ENCODE data around the gene GUCY2C. TPM values are rescaled to one million over a fixed set of nuclear protein-coding genes. Genes with fewer than 3 reads are reported as not detected.

Gene GUCY2C
- total RNA-seq, 1 donor from 2014 or later, result not detected

DNA sequence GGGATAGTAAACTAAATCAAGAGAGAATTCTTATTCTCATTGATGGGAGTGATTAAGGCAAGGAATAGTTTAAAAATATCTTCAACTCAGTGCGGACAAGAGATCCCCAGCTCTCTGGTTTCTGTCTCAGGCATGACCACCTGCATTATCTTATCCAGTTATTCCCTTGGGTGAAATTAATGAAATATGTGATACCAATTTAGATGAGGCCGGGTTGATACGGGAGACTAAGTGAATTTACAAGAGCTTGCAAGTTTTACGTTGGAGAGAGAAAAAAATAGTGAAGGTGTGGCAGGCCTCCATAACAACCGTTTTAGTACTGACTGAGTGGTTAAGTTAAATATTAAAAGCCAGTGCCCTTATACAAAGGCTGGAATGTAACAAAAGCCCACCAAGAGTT is 67.6 kb downstream of the GUCY2C start:
- DNase-seq (ENCODE audit: low spot score), result no peak

DNA sequence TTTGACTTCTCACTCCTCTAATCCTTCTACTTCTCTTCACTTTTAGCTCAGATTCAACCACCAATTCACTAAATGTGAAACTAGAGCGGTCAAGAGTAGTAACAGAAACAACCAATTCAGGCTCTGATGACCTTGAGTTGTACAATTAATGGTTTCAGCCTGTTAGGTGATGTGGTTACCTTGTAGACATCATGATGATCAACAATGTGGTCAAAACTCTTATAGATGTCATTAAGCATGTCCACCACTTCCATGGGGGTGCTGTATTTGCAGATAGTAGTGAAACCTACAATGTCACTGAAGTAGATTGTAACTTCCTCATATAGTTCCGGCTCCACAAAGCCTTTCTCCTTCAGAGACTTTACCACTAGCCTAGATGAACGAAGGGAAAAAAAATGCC is 74.6 kb downstream of the GUCY2C start:
- DNase-seq (ENCODE audit: low spot score), result no peak

DNA sequence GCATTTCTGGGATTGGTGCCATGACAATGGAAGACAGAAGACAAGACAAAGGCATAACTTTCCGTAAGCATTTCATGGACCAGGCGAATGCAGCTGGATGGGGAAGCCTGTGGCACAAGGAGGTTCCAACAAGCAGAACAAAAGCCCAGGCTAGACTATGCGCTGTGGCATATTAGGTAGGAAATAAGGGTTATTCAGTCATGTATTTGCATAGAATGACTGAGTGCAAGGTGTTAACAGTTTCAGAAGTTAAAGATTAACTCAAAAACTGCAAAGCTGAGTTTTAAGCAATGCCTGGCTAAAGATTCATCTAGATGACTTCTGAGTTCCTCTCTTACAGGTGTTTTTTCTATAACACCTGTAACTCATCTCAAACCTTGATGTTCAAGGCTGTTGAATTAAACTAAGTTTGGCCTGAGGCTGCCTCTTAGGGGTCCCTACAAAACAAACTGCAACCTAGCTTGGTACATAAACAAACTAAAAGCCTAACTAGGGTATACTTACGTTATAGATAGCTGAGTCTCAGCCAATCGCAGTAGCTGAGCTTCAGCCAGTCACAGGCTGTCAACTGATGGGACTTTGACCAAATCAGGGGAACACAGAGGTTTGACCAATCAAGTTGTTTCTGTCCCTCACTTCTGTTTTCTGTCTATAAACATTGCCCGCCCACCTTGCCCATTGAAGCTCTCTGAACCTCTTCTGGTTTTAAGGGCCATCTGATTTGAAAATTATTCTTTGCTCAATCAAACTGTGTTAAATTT is 76.5 kb downstream of the GUCY2C start:
- DNase-seq (ENCODE audit: low spot score), result no peak

GRCh38 chr12:14618983-14619382 is 77.4 kb downstream of the GUCY2C start:
- DNase-seq (ENCODE audit: low spot score), result no peak

DNA sequence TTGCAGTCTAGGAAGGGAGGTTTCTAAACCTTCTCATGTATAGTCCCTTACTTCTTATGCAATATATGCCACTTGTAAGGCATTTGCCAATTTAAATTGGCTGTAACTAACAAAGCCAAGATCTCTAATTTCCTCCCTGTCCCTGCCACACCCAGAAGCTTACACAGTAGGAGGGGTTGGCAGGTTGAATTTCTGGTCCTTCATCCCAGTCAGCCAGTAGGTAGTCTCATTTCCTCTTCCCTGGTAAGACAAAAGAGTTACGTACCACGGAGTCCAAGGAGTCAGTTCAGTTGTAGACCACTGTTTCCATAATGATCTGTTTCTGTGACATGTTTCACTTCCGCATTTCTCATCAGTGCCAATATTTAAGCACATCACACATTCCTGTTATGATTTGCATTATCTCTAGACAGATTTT is 81.7 kb downstream of the GUCY2C start:
- peak; percentile 64 for DNase-seq (ENCODE audit: low spot score)

GRCh38 chr12:14613718-14614117 is 82.7 kb downstream of the GUCY2C start:
- no peak for DNase-seq (ENCODE audit: low spot score)

- DNase-seq (ENCODE audit: low spot score), result no peak
Measured at GRCh38 chr12:14612898-14613445, 83.4 kb downstream of the GUCY2C start.

GRCh38 chr12:14612250-14612649 is 84.1 kb downstream of the GUCY2C start:
- DNase-seq (ENCODE audit: low spot score), result no peak

- DNase-seq (ENCODE audit: low spot score), result no peak
Measured at GRCh38 chr12:14611640-14612203, 84.7 kb downstream of the GUCY2C start.

GRCh38 chr12:14607568-14607967 is 88.8 kb downstream of the GUCY2C start:
- DNase-seq (ENCODE audit: low spot score), result no peak

GRCh38 chr12:14605401-14605989 is 90.9 kb downstream of the GUCY2C start:
- DNase-seq (ENCODE audit: low spot score), result no peak

- DNase-seq (ENCODE audit: low spot score), result no peak
Measured at GRCh38 chr12:14601692-14602478, 94.5 kb downstream of the GUCY2C start.

GRCh38 chr12:14597480-14597879 is 98.9 kb downstream of the GUCY2C start:
- DNase-seq (ENCODE audit: low spot score), result no peak

DNA sequence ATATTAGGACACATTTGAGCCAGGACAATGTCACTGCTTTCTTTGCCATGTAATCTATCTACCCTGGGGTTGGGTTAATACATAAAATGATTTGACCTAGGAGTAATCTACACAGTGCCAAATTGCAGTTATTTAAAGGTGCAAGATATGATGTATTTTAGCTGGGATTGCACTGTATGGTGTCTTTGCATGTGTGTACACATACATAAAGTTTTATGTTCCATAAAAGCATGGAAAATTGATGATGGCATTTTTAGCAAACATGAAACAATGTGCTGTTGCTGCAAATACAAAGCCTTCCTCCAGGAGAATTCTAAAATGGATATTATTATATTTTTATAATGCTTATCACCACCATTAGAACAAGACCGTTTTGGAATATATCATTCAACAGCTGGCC is 104.7 kb downstream of the GUCY2C start:
- DNase-seq (ENCODE audit: low spot score), result no peak

DNA sequence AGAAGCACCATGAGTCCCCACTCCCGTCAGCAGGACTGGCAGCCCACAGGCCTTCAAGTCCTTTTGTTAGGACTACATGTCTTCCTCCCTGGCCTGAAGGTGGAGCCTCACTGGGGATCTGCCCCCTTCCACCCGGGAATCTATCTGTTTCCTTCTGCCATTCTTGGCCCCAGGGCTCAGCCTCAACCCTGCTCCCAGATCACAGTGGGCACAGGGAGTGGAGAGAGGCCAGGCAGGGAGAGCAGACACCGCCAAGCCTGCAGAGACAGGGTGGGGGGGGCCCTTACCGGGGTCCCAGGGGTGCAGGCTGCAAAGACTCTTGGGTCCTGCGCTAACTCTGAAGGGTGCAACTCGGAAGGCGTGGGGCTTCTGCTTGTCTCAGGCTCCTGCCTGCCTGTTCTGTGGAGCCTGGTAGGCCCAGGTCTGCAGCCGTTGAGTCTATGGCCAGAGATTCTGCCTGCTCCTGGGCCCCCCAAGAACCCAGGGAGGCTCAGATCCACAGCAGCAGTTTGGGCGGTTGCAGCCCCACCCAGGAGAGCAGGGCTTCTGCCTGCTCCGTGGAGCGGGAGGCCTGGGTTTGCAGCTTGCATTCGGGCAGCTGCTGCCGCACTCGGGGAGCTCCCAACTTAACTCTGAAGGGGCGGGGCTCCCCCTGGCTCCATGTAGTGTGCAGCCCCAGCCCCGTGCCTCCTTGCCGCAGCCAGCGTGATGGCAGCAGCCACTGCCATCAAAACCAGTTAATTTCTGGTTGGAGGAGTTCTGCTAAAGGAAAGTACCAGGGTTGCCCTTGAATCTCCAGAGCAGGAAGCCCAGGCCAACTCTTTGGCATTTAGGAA is 107.0 kb downstream of the GUCY2C start:
- no peak for DNase-seq (ENCODE audit: low spot score)

DNA sequence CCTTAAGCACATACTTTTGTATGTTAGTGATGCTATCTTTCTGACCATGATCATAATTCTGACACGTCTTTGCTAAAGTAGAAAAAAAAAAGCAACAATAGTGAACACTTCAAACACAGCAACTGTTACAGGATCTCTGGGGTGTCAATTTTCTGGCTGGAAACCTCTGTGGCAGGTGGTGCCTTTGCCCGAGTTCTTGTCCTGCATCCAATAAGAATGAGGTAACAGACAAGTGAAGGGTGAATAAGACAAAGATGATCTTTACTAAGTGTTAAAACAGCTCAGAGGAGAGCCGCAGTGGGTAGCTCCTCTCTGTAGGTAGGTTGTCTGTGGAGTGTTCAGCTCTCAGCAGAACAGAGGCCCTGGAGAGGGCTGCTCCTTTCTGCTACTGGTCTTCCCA is 107.8 kb downstream of the GUCY2C start:
- DNase-seq (ENCODE audit: low spot score), result no peak

DNA sequence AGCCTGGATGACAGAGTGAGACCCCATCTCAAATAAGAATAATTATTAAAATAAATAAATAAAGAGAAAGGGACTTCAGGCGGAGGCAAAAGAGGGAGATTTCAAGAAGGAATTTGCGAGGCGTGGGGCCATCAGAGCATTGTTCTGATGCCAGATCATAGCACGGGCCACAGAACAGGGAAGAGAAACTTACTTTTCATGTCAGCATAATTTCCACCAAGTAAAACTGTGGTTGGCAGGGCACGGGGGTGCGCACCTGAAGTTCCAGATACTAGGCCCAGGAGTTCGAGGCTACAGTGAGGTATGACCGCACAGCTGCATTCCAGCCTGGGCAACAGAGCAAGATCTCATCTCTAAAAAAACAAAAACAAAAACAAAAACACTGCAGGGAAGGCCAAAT is 117.8 kb downstream of the GUCY2C start:
- DNase-seq (ENCODE audit: low spot score), result no peak

GRCh38 chr12:14577344-14577743 is 119.1 kb downstream of the GUCY2C start:
- DNase-seq (ENCODE audit: low spot score), result no peak

DNA sequence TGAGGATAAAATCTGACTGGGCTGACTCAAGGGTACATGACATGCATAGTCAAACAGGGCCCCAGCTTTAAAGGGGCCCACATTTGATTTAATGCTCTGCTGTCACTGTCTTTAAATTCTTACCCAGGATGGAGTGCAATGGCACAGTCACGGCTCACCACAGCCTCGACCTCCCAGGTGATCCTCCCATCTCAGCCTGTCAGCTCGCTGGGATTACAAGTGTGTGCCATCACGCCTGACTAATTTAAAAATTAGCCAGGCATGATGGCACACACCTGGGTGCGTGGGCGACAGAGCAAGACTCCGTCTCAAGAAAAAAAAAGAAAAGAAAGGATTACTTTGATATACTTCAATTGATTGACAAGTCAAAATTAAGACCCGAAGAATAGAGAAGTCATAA is 119.5 kb downstream of the GUCY2C start:
- no peak for DNase-seq (ENCODE audit: low spot score)

- DNase-seq (ENCODE audit: low spot score), result no peak
Measured at GRCh38 chr12:14575585-14575984, 120.8 kb downstream of the GUCY2C start.

DNA sequence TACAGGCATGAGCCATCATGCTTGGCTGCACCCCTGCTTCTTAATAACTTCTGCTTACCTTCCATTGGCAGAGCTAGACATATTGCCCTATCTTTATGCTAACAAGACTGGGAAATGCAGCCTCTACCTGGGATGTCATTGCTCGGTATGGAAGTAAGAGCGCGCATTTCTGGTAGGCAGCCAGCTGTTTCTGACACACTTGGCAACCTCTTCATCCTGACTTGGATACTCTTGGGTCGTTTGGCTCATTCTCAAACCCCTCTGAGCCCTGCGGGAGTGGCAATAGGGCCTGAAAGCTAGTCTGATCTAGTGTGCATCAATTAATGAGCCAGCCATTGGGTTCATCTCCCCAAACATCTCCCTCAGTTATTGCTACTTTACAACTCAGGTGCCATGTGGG is 123.3 kb downstream of the GUCY2C start:
- DNase-seq (ENCODE audit: low spot score), result no peak
